ENCODE data around the gene IFIH1. TPM values are rescaled to one million over a fixed set of nuclear protein-coding genes. Genes with fewer than 3 reads are reported as not detected.

The IFIH1 gene
- total and polyA plus RNA-seq, 2 of the 8 experiments (the other 6 are each of a cell fraction or from before 2014, with no cell fraction given) = 0.32 to 2.0 TPM

DNA sequence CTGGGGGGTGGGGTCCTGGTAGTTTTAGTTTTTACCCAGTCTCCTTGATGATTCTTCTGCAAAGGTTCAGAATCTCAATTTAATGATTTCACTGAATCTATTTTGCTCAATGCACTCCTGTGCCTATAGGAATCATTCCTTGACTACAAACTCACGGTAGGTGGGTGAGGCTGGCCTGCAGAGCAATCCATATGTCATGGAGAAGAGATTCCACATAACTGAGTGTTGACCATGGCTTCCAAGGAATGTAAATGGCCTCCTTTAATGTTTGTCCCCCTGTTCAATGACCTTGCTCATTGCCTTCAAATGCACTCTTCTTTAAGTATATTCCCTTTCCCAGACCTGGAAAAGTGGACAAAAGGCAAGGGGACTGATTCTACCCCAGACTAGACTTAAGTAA, 87.7 kb downstream of the IFIH1 start:
- Histone ChIP-seq H3K4me3 (ENCODE audit: extremely low read depth in 1 of 4, insufficient read depth in 2 of 4, low read depth in 3 of 4, low read length in 4 of 4) (no peak overlapping the region), H3K27me3 (replicated peaks in 1 of 4; ENCODE audit: control insufficient read depth in 3 of 4, extremely low read depth in 1 of 4, insufficient read depth in 3 of 4, low read length in 3 of 4) (no peaks in the 10 kb centered on the region), H3K23me2 (ENCODE audit: low read depth, low read length) (no peaks in the 10 kb centered on the region), H4K91ac (replicated peaks; ENCODE audit: insufficient read length, low read length) (no peak overlapping the region), H2BK120ac (replicated peaks; ENCODE audit: low read depth, low read length) (no peak overlapping the region), H4K5ac (ENCODE audit: insufficient read length, low read depth, low read length) (no peak overlapping the region), H3K9ac (replicated peaks in 1 of 4; ENCODE audit: extremely low read depth in 1 of 4, low read depth in 3 of 4, low read length in 3 of 4) (no peak overlapping the region), H3K79me1 (ENCODE audit: low read depth, low read length) (no peaks in the 10 kb centered on the region), H2BK12ac (ENCODE audit: low read depth, low read length) (no peak overlapping the region), H4K20me1 (replicated peaks in 1 of 2; ENCODE audit: control insufficient read depth in 1 of 2, insufficient read depth in 2 of 2, low read length in 2 of 2) (no peaks in the 10 kb centered on the region), H3K79me2 (ENCODE audit: control insufficient read depth in 1 of 2, insufficient read depth in 2 of 2, low read length in 2 of 2) (no peaks in the 10 kb centered on the region), H3K4me2 (ENCODE audit: insufficient read depth in 1 of 2, low read depth in 2 of 2, low read length in 2 of 2) (no peak overlapping the region), H3K27ac (ENCODE audit: low read depth, low read length) (no peak overlapping the region), H3K23ac (ENCODE audit: insufficient read length) (no peak overlapping the region), H3K18ac (ENCODE audit: extremely low read depth, low read length) (no peak overlapping the region), H3K14ac (ENCODE audit: insufficient read length) (no peak overlapping the region), H3K9me3 (ENCODE audit: insufficient read depth in 2 of 2, low read depth in 1 of 2, low read length in 1 of 2) (peaks cover 0 to 9% of the 10 kb centered on the region in 2 experiments; a peak in 1 of 4 replicates), H4K8ac (ENCODE audit: extremely low read depth, insufficient read depth, low read length) (no peak overlapping the region), H3K4me1 (replicated peaks in 1 of 4; ENCODE audit: control insufficient read depth in 3 of 4, insufficient read depth in 4 of 4, low read length in 3 of 4) (no peaks in the 10 kb centered on the region), H2AFZ (ENCODE audit: low read length) (no peak overlapping the region), H3K4ac (replicated peaks; ENCODE audit: insufficient read length, low read depth, low read length) (no peak overlapping the region), H2BK20ac (ENCODE audit: low read length) (no peak overlapping the region), H2AK5ac (ENCODE audit: low read depth, low read length) (no peak overlapping the region), H2BK15ac (ENCODE audit: low read length) (no peak overlapping the region), H3K56ac (replicated peaks; ENCODE audit: insufficient read length, low read depth, low read length) (no peak overlapping the region), H2BK5ac (ENCODE audit: low read depth, low read length) (no peak overlapping the region), H3K36me3 (ENCODE audit: control insufficient read depth in 2 of 4, insufficient read depth in 4 of 4, low read length in 3 of 4) (no peaks in the 10 kb centered on the region)
- FAIRE-seq = no peak
- no peak for DNase-seq (ENCODE audit: low read depth in 1 of 2, low spot score in 2 of 2)
- ChIA-PET POLR2A (ENCODE audit: partially characterized antibody) (no interaction called here), CTCF (ENCODE audit: partially characterized antibody) (interaction anchor here (2.0 to 2.6 kb wide), 3 partner anchors 10 to 67 kb away, joined by 9 to 15 read pairs (median 13); no protein-coding TSS in a partner anchor)
- TF ChIP-seq HDAC2 (IDR thresholded peaks at IDR 0.05; ENCODE audit: borderline replicate concordance in 1 of 2, low read depth in 2 of 2, low read length in 2 of 2) = no peak
- TF ChIP-seq RAD21 (IDR thresholded peaks at IDR 0.05 in 1 of 2, conservative IDR thresholded peaks at IDR 0.05 in 1 of 2; ENCODE audit: low read depth in 2 of 2, low read length in 2 of 2) = no peak
- no peak for TF ChIP-seq EGR1 (IDR thresholded peaks at IDR 0.05; ENCODE audit: borderline replicate concordance, low read depth, low read length)
- no peak for TF ChIP-seq KDM4A (IDR thresholded peaks at IDR 0.05; ENCODE audit: low read depth, low read length, severe bottlenecking)
- no peak for TF ChIP-seq HDAC6 (IDR thresholded peaks at IDR 0.05; ENCODE audit: low read depth, low read length)
- TF ChIP-seq, protein P1, sequence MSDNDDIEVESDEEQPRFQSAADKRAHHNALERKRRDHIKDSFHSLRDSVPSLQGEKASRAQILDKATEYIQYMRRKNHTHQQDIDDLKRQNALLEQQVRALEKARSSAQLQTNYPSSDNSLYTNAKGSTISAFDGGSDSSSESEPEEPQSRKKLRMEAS (IDR thresholded peaks at IDR 0.05) = no peak
- TF ChIP-seq, protein P2, sequence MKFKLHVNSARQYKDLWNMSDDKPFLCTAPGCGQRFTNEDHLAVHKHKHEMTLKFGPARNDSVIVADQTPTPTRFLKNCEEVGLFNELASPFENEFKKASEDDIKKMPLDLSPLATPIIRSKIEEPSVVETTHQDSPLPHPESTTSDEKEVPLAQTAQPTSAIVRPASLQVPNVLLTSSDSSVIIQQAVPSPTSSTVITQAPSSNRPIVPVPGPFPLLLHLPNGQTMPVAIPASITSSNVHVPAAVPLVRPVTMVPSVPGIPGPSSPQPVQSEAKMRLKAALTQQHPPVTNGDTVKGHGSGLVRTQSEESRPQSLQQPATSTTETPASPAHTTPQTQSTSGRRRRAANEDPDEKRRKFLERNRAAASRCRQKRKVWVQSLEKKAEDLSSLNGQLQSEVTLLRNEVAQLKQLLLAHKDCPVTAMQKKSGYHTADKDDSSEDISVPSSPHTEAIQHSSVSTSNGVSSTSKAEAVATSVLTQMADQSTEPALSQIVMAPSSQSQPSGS (IDR thresholded peaks at IDR 0.05; ENCODE audit: low read length) = no peak
- TF ChIP-seq JUND (IDR thresholded peaks at IDR 0.05; ENCODE audit: low read length) = no peak
- TF ChIP-seq TBP (IDR thresholded peaks at IDR 0.05; ENCODE audit: low read depth, low read length) = no peak
- WGBS, 2 experiments (ENCODE audit: extremely low coverage in 1 of 2, insufficient coverage in 1 of 2, insufficient read length in 1 of 2, insufficient replicate concordance in 2 of 2, low coverage in 1 of 2, low lambda C conversion rate in 2 of 2, missing lambda C conversion rate in 1 of 2) = 80% methylated on average over 1 of the region's 1 CpG; no CpG with 5 or more reads in 1 of the 2 experiments

Data from H1 (cell line).